ENCODE results near the gene TEAD1. TPM values are rescaled to one million over a fixed set of nuclear protein-coding genes. Genes with fewer than 3 reads are reported as not detected.

The TEAD1 gene
- total RNA-seq, 2 donors from 2014 or later = 76.4 to 94.4 TPM

DNA sequence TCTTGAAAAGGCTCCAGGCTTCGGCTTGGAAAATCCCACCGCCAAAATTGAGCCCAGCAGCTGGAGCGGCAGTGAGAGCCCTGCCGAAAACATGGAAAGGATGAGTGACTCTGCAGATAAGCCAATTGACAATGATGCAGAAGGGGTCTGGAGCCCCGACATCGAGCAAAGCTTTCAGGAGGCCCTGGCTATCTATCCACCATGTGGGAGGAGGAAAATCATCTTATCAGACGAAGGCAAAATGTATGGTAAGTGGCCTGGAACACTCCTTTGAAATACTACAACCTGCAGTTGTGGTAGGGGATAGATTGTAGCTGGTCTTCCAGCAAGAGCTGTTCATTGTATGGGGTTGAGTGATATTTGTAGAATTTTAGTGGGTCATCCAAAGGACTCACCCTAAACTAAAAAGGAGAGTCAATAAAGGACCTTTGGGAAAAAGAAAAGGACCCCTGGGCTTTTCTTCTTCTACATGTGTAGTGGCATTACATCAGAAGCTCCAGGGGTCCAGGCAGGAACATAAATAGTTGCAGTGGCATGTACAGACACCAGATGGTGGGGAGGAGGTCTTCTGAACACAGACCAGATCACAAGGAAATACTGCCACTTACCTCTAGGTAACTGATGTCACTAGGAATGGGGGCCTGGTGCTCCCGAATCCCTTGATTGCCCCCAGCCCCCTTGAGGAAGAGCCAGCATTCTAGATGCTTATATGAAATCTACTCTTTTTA lies 90.1 kb downstream of the TEAD1 start:
- H3K36me3 ChIP-seq (ENCODE audit: control insufficient read depth, insufficient read depth, low read length) = peaks cover 53% of the 10 kb centered on the region
- H3K27ac ChIP-seq (ENCODE audit: low read depth, low read length) = no peak overlapping the region
- peaks cover 4% of the 10 kb centered on the region for H3K4me1 ChIP-seq (ENCODE audit: control insufficient read depth, insufficient read depth, low read length)
- H3K4me3 ChIP-seq (ENCODE audit: low read length) = no peak overlapping the region
- Mint-ChIP-seq H3K27me3 (ENCODE audit: insufficient read depth) (no peaks in the 10 kb centered on the region), H3K36me3 (ENCODE audit: low read depth) (peaks cover 24% of the 10 kb centered on the region), H3K9me3 (no peaks in the 10 kb centered on the region), H3K4me3 (no peak overlapping the region), H3K4me1 (peaks cover 17% of the 10 kb centered on the region), H3K27ac (no peak overlapping the region)
- no peaks in the 10 kb centered on the region for H3K27me3 ChIP-seq (ENCODE audit: control insufficient read depth, insufficient read depth, low read length, poor library complexity, severe bottlenecking)
- WGBS, 2 experiments (ENCODE audit: insufficient coverage in 1 of 2, insufficient read length in 1 of 2) = 91 to 98% methylated on average over 7 to 8 of the region's 8 CpGs
- no peak overlapping the region for H3K9ac ChIP-seq (ENCODE audit: extremely low read depth, low read length, poor library complexity, severe bottlenecking)
- TF ChIP-seq, protein P1, sequence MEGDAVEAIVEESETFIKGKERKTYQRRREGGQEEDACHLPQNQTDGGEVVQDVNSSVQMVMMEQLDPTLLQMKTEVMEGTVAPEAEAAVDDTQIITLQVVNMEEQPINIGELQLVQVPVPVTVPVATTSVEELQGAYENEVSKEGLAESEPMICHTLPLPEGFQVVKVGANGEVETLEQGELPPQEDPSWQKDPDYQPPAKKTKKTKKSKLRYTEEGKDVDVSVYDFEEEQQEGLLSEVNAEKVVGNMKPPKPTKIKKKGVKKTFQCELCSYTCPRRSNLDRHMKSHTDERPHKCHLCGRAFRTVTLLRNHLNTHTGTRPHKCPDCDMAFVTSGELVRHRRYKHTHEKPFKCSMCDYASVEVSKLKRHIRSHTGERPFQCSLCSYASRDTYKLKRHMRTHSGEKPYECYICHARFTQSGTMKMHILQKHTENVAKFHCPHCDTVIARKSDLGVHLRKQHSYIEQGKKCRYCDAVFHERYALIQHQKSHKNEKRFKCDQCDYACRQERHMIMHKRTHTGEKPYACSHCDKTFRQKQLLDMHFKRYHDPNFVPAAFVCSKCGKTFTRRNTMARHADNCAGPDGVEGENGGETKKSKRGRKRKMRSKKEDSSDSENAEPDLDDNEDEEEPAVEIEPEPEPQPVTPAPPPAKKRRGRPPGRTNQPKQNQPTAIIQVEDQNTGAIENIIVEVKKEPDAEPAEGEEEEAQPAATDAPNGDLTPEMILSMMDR (conservative IDR thresholded peaks at IDR 0.05) = no peak
- no peak for DNase-seq
- H3K9me3 ChIP-seq (ENCODE audit: control insufficient read depth, low read length) = no peaks in the 10 kb centered on the region

DNA sequence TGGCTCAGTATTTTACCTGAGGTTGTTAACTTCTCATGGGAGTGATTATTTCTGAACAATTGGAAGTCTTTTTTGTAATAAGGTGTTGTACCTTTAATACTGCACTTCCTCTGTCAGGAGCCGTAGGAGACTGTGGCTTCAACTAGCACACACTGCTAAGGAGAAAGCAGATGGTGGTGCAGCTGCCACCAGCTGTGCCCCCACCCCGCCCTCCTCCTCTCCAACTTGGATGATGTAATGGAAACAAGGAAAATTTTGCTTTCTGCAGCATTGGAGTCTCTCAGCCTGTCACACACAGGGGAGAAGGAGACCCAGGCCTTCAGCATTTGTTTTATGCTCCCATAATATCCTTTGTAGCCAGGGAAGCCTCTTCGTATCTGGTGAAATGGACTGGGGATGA lies 91.2 kb downstream of the TEAD1 start:
- TF ChIP-seq, protein P1 (conservative IDR thresholded peaks at IDR 0.05) = no peak
- H3K36me3 ChIP-seq (ENCODE audit: control insufficient read depth, insufficient read depth, low read length) = peaks cover 59% of the 10 kb centered on the region
- no peaks in the 10 kb centered on the region for H3K9me3 ChIP-seq (ENCODE audit: control insufficient read depth, low read length)
- DNase-seq = no peak
- 90 to 100% methylated on average over 1 to 3 of the region's 3 CpGs for WGBS, 2 experiments (ENCODE audit: insufficient coverage in 1 of 2, insufficient read length in 1 of 2)
- peak overlapping the region; percentile 72 for H3K27ac ChIP-seq (ENCODE audit: low read depth, low read length)
- no peaks in the 10 kb centered on the region for H3K27me3 Mint-ChIP-seq (ENCODE audit: insufficient read depth)
- H3K4me3 Mint-ChIP-seq = no peak overlapping the region
- no peaks in the 10 kb centered on the region for H3K9me3 Mint-ChIP-seq
- no peak overlapping the region for H3K9ac ChIP-seq (ENCODE audit: extremely low read depth, low read length, poor library complexity, severe bottlenecking)
- H3K4me1 ChIP-seq (ENCODE audit: control insufficient read depth, insufficient read depth, low read length) = peaks cover 4% of the 10 kb centered on the region
- no peaks in the 10 kb centered on the region for H3K27me3 ChIP-seq (ENCODE audit: control insufficient read depth, insufficient read depth, low read length, poor library complexity, severe bottlenecking)
- peaks cover 17% of the 10 kb centered on the region for H3K4me1 Mint-ChIP-seq
- no peak overlapping the region for H3K27ac Mint-ChIP-seq
- peaks cover 24% of the 10 kb centered on the region for H3K36me3 Mint-ChIP-seq (ENCODE audit: low read depth)
- H3K4me3 ChIP-seq (ENCODE audit: low read length) = no peak overlapping the region

DNA sequence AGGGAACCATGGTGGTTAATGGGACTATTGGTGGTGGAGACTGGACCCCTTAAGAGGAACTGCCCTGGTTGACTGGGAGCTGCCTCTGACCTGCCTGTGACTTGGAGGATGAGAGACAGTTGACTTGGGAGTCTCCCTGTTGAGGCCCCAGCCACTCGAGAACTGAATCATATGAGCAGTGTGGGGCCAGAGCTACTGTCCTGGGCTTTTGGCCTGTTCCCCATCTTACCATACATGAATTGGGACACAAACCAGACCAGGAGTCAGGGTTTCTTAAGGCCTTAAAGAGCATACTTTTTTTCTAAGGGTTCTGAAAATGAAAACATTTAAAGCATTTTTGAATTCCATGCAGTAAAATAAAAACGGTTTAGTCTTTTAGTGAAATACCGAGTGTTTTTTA lies 92.8 kb downstream of the TEAD1 start:
- Mint-ChIP-seq H3K27me3 (ENCODE audit: insufficient read depth) (no peaks in the 10 kb centered on the region), H3K36me3 (ENCODE audit: low read depth) (peaks cover 24% of the 10 kb centered on the region), H3K4me1 (peaks cover 18% of the 10 kb centered on the region), H3K4me3 (no peak overlapping the region), H3K9me3 (no peaks in the 10 kb centered on the region), H3K27ac (no peak overlapping the region)
- H3K9me3 ChIP-seq (ENCODE audit: control insufficient read depth, low read length) = no peaks in the 10 kb centered on the region
- no peak overlapping the region for H3K9ac ChIP-seq (ENCODE audit: extremely low read depth, low read length, poor library complexity, severe bottlenecking)
- peaks cover 70% of the 10 kb centered on the region for H3K36me3 ChIP-seq (ENCODE audit: control insufficient read depth, insufficient read depth, low read length)
- TF ChIP-seq, protein P1 (conservative IDR thresholded peaks at IDR 0.05) = no peak
- WGBS, 2 experiments (ENCODE audit: insufficient coverage in 1 of 2, insufficient read length in 1 of 2) = 90 to 95% methylated on average over 2 to 3 of the region's 3 CpGs
- no peak overlapping the region for H3K4me3 ChIP-seq (ENCODE audit: low read length)
- H3K27ac ChIP-seq (ENCODE audit: low read depth, low read length) = no peak overlapping the region
- peaks cover 4% of the 10 kb centered on the region for H3K4me1 ChIP-seq (ENCODE audit: control insufficient read depth, insufficient read depth, low read length)
- H3K27me3 ChIP-seq (ENCODE audit: control insufficient read depth, insufficient read depth, low read length, poor library complexity, severe bottlenecking) = no peaks in the 10 kb centered on the region
- no peak for DNase-seq
